Melanocyte of skin (primary cell): ENCODE results near the gene SIK2. TPM values are rescaled to one million over a fixed set of nuclear protein-coding genes. Genes with fewer than 3 reads are reported as not detected.

ENCODE experiments used
- total RNA-seq, 2 donors: library from RNA; depleted of rRNA; stranded (reverse); fragments of >200 nt; gene quantifications; 2 replicates each; pipeline ENCODE4 v1.2.3, GENCODE V29; 2012

SIK2 gene
- 10 to 100 TPM; 12.0 to 16.5 TPM for total RNA-seq

GRCh38 chr11:111601979-111602864, at the start of gene SIK2:
TSS of gene SIK2 (plus strand) at chr11:111602449. CDS start at chr11:111602564, 115 bp downstream.

GRCh38 chr11:111765984-111766833, 164.0 kb downstream of the SIK2 start, which contains the start of gene PPP2R1B:
TSS of gene PPP2R1B (minus strand) at chr11:111766389. CDS start at chr11:111766361, 28 bp downstream.

Other genes with a start within 250 kb of the SIK2 start
- not detected for gene POU2AF1, start 223.2 kb upstream of the SIK2 start, total RNA-seq
- not detected for gene BTG4, start 90.1 kb upstream of the SIK2 start, total RNA-seq
- gene HOATZ, start 87.7 kb upstream of the SIK2 start, total RNA-seq = not detected
- gene LAYN, start 61.7 kb upstream of the SIK2 start, total RNA-seq = 10 to 100 TPM in 1 of 2 donors, 1 to 10 TPM in 1; 7.2 to 11.0 TPM
- 10 to 100 TPM; 21.0 to 35.3 TPM for gene PPP2R1B, start 163.9 kb downstream of the SIK2 start, total RNA-seq